ENCODE measurements around the gene CD300LD. TPM values are rescaled to one million over a fixed set of nuclear protein-coding genes. Genes with fewer than 3 reads are reported as not detected.
"Not testable (repeated sequence)": the region's sequence is repeated elsewhere in the genome, so short reads cannot be mapped to it uniquely, and the experiment has no call there.

The CD300LD gene
- total RNA-seq, 4 donors from 2014 or later, result not detected

DNA sequence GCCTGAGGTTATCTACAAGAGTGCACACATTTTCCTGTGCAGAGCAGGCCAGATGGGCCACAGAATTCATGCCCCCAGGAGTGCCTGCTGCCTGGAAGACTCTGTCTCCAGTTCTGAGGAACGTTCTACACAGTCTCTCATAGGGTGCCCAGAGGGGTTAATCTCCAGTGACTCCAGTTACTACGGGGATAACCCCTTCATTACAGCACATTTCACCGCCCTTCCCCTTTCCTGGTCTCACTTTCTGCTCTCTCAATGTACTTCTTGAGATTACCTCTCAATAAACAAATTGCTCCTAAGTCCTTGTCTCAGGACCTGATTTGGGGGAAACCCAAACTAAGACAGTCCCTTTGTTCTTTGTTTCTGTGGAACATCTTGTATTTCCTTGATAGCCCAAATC is 30.5 kb downstream of the CD300LD start:
- Histone ChIP-seq H3K36me3 (no peaks in the 10 kb centered on the region), H3K4me3 (no peak overlapping the region), H3K4me1 (no peaks in the 10 kb centered on the region), H3K27ac (no peak overlapping the region), H3K9me3 (no peaks in the 10 kb centered on the region), H3K27me3 (no peaks in the 10 kb centered on the region)
- no peak for DNase-seq
- no peak for TF ChIP-seq POLR2A (IDR thresholded peaks at IDR 0.05)

GRCh38 chr17:74558882-74559519 is 33.1 kb downstream of the CD300LD start:
- Histone ChIP-seq H3K27ac (no peak overlapping the region), H3K36me3 (no peaks in the 10 kb centered on the region), H3K4me3 (no peak overlapping the region), H3K9me3 (no peaks in the 10 kb centered on the region), H3K27me3 (no peaks in the 10 kb centered on the region), H3K4me1 (no peaks in the 10 kb centered on the region)
- no peak for DNase-seq
- TF ChIP-seq POLR2A (IDR thresholded peaks at IDR 0.05), result no peak
- no peak for TF ChIP-seq CTCF (IDR thresholded peaks at IDR 0.05)

DNA sequence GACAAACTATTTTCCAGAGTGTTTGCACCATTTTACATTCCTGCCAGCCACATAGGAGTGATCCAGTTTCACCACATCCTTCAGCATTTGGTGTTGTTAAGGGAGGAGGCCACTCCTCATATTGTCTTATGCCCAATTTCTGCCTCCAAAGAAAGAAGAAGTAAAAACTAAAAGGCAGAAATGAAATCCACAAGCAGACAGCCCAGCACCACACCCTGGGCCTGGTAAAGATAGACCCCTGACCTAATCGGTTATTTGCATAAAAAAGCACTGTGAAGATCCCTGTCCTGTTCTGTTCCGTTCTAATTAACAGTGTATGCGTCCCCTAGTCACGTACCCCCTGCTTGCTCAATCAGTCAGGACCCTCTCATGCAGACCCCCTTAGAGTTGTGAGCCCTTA is 33.7 kb downstream of the CD300LD start:
- H3K36me3 ChIP-seq, H3K4me1 ChIP-seq, H3K4me3 ChIP-seq, DNase-seq, H3K27ac ChIP-seq, H3K9me3 ChIP-seq, H3K27me3 ChIP-seq: not testable (repeated sequence)

GRCh38 chr17:74555427-74555940 is 36.6 kb downstream of the CD300LD start:
- no peak for DNase-seq
- Histone ChIP-seq H3K27me3 (no peaks in the 10 kb centered on the region), H3K4me1 (no peaks in the 10 kb centered on the region), H3K4me3 (no peak overlapping the region), H3K9me3 (no peaks in the 10 kb centered on the region), H3K36me3 (no peaks in the 10 kb centered on the region), H3K27ac (no peak overlapping the region)
- TF ChIP-seq POLR2A (IDR thresholded peaks at IDR 0.05), result no peak
- TF ChIP-seq CTCF (IDR thresholded peaks at IDR 0.05), result no peak

DNA sequence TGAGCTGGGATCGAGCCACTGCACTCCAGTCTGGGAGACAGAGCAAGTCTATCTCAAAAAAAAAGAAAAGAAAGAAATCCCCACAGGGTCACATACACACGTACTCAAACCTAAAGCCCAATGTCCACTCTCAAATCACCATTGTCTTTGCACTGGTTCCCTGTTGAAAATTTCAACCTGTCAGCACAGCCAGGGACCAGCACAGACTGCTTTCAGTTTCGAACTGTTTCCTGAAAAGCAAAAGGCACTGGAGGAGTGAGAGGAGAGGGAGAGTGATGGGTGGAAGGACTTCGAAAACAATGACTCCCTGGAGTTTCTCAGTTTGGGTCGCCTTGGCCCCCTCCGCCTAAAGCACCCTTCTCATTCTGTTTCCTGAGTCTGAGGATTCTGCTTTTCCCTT is 37.2 kb downstream of the CD300LD start:
- no peak for TF ChIP-seq CTCF (IDR thresholded peaks at IDR 0.05)
- no peak for TF ChIP-seq POLR2A (IDR thresholded peaks at IDR 0.05)

GRCh38 chr17:74552037-74552436 is 40.0 kb downstream of the CD300LD start:
- Histone ChIP-seq H3K27ac (no peak overlapping the region), H3K4me1 (no peaks in the 10 kb centered on the region), H3K27me3 (no peaks in the 10 kb centered on the region), H3K9me3 (no peaks in the 10 kb centered on the region), H3K4me3 (no peak overlapping the region), H3K36me3 (no peaks in the 10 kb centered on the region)
- TF ChIP-seq CTCF (IDR thresholded peaks at IDR 0.05), result no peak
- DNase-seq, result no peak

More for the DNA sequence above, 37.2 kb downstream of the CD300LD start:
- no peaks in the 10 kb centered on the region for H3K4me1 ChIP-seq
- no peaks in the 10 kb centered on the region for H3K9me3 ChIP-seq
- H3K4me3 ChIP-seq, result no peak overlapping the region
- H3K36me3 ChIP-seq, result no peaks in the 10 kb centered on the region
- no peaks in the 10 kb centered on the region for H3K27me3 ChIP-seq
- DNase-seq, result no peak
- no peak overlapping the region for H3K27ac ChIP-seq

- no peaks in the 10 kb centered on the region for H3K9me3 ChIP-seq
- H3K4me3 ChIP-seq, result no peak overlapping the region
- no peak for DNase-seq
- TF ChIP-seq POLR2A (IDR thresholded peaks at IDR 0.05) (no peak), CTCF (IDR thresholded peaks at IDR 0.05) (no peak)
- no peaks in the 10 kb centered on the region for H3K36me3 ChIP-seq
- H3K27me3 ChIP-seq, result no peaks in the 10 kb centered on the region
- H3K27ac ChIP-seq, result no peak overlapping the region
- H3K4me1 ChIP-seq, result no peaks in the 10 kb centered on the region
Observed at GRCh38 chr17:74550602-74551001, 41.5 kb downstream of the CD300LD start.

Measured in Peyer's patch (tissue), 4 donors.